SK-N-MC (cell line): Measurements from ENCODE around the gene MLLT3.
"Not testable (repeated sequence)": the region's sequence is repeated elsewhere in the genome, so short reads cannot be mapped to it uniquely, and the experiment has no call there.

Source experiments
- DNase-seq: peaks from one replicate; pipeline ENCODE4 v3.0.0-alpha.2; 2011; ENCODE audit warnings: low read depth, low spot score
- H3K27ac ChIP-seq: fragments of 200-600 bp; sonication (generic); 2 replicates; pipeline ENCODE4 v1.5.1; 2016; ENCODE audit warnings: mixed run types
- H3K36me3 ChIP-seq: fragments of 200-600 bp; sonication (generic); 2 replicates; pipeline ENCODE4 v1.6.1; 2017; ENCODE audit warnings: antibody characterized with exemption, low read length, mixed read lengths; ENCODE audit not compliant: insufficient read depth
- H3K4me3 ChIP-seq: fragments of 200-600 bp; sonication (generic); 2 replicates; pipeline ENCODE4 v1.5.1; 2016
- H3K9ac ChIP-seq: fragments of 200-600 bp; sonication (generic); 2 replicates; pipeline ENCODE4 v1.8.0; 2017; ENCODE audit warnings: mixed run types, mixed read lengths; ENCODE audit not compliant: insufficient read length
- H3K9me3 ChIP-seq: fragments of 200-600 bp; sonication (generic); 2 replicates; pipeline ENCODE4 v1.6.1; 2017; ENCODE audit warnings: low read depth, mild to moderate bottlenecking, antibody characterized with exemption, low read length, moderate library complexity, mixed read lengths
- EZH2 ChIP-seq: fragments of 200-600 bp; sonication (generic); IDR thresholded peaks from one replicate; pipeline ENCODE4 v1.6.1; 2017; ENCODE audit warnings: antibody characterized with exemption
- FOXP2 ChIP-seq: optimal IDR thresholded peaks from 2 replicates; pipeline ENCODE3; 2011; ENCODE audit warnings: mild to moderate bottlenecking, moderate library complexity; ENCODE audit not compliant: insufficient read depth; ENCODE audit errors: extremely low read length, control extremely low read depth
- POLR2AphosphoS5 ChIP-seq: IDR thresholded peaks from 2 replicates; pipeline ENCODE4 v1.6.1; 2012; ENCODE audit warnings: mild to moderate bottlenecking, low read depth, low read length, borderline replicate concordance

Gene MLLT3

DNA sequence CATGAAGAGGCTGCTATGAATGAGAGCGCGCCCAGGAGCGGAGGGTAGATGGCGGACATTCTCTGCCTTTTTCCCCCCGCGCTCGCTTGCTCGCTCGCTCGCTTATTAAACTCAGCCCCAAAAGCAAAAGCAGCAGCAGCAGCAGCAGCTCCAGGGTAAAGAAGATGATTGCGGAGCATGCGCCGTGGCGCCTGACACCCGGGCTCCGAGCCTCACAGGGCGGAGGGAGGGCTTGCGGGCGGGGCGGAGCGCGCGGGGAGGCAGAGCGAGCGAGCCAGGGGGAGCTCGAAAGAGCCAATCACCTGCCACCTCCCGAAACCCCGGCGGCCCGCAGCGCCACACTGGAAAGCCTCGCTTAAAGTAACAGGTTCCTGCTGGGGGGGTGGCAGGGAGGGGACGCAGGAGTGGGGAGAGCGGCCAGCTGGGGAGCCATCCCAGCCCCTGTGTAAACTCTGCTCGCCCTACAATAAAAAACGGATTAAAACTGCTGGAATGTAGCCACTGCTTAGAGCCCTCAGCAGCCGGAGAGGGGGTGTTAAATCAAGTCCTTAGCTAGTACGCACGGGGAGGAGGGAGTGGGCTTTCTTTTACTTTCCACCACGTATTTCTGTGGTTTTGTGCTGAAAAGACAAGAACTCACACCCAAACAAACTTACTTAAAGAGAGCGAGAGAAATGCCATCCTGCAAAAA is at the start of gene MLLT3:
MLLT3 (minus strand) TSS at position 170 of the 691 bp plus-strand sequence.
- Histone ChIP-seq H3K9me3 (no peaks in the 10 kb centered on the region), H3K9ac (peak within 1 kb of the TSS; percentile 84), H3K36me3 (0 out of 2 replicates have a peak, but pooled peaks cover 4% of the 10 kb centered on the region), H3K4me3 (peak within 1 kb of the TSS; percentile 95), H3K27ac (peak within 1 kb of the TSS; percentile 95)
- TF ChIP-seq EZH2 = no peak
- peak; percentile 83 for TF ChIP-seq POLR2AphosphoS5
- peak; percentile 92 for DNase-seq

DNA sequence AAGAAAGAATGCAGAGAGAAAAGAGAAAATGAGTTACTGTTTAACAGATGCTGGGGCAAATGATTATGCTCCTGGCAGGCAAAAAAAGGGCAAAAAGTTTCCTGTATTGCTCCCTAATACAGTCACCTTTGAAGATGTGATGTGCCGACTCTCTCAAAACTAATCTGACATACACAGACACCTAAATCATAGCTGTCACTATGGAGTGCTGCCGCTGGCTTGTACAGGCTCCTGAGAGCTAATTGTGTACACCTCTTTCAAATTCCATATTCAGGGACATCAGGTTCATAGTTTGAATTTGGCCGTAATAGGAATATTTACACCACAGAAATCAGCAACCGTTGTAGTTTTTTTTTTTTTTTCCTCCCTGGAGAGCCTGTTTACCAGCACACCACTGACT is 49.3 kb upstream of the MLLT3 start:
- Histone ChIP-seq H3K36me3 (peaks cover 22% of the 10 kb centered on the region), H3K27ac (no peak overlapping the region), H3K4me3 (no peak overlapping the region), H3K9me3 (no peaks in the 10 kb centered on the region), H3K9ac (no peak overlapping the region)
- DNase-seq = no peak
- no peak for TF ChIP-seq EZH2
- TF ChIP-seq POLR2AphosphoS5 = no peak
- TF ChIP-seq FOXP2 = no peak

DNA sequence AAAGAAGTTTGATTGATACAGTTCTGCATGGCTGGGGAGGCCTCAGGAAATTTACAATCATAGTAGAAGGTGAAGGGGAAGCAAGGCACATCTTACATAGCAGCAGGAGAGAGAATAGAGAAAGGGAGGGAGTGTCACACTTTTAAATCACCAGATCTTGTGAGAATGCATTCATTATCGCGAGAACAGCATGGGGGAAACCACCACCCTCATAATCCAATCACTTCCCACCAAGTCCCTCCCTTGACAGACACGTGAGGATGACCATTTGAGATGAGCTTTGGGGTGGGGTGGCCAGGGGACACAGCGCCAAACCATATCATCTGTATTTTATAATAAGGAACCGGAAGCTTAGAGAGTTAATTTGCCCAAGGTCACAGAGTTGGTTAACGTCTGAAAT is 48.1 kb upstream of the MLLT3 start:
- no peak overlapping the region for H3K4me3 ChIP-seq
- DNase-seq = no peak
- H3K9ac ChIP-seq = no peak overlapping the region
- peaks cover 10% of the 10 kb centered on the region for H3K36me3 ChIP-seq
- no peak for TF ChIP-seq EZH2
- TF ChIP-seq POLR2AphosphoS5 = no peak
- TF ChIP-seq FOXP2 = no peak
- no peaks in the 10 kb centered on the region for H3K9me3 ChIP-seq
- no peak overlapping the region for H3K27ac ChIP-seq

DNA sequence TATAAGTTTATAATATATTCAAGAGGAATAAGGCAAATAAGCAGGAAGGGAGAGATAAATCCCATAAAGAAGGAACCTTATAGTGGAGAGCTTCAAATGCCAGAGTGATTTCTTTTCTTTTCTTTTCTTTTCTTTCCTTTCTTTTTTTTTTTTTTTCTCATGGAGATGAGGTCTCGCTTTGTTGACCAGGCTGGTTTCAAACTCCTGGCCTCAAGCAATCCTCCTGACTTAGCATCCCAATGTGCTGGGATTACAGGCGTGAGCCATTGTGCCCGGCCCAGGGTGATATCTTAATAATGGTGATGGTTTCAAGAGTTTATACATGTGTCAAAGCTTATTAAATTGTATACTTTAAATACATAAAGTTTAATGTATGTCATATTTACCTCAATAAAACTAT is 42.2 kb upstream of the MLLT3 start:
- H3K9ac ChIP-seq = no peak overlapping the region
- no peak overlapping the region for H3K4me3 ChIP-seq
- DNase-seq = no peak
- H3K27ac ChIP-seq = no peak overlapping the region
- H3K36me3 ChIP-seq = no peaks in the 10 kb centered on the region
- H3K9me3 ChIP-seq = no peaks in the 10 kb centered on the region
- no peak for TF ChIP-seq POLR2AphosphoS5
- TF ChIP-seq FOXP2 = no peak
- no peak for TF ChIP-seq EZH2

DNA sequence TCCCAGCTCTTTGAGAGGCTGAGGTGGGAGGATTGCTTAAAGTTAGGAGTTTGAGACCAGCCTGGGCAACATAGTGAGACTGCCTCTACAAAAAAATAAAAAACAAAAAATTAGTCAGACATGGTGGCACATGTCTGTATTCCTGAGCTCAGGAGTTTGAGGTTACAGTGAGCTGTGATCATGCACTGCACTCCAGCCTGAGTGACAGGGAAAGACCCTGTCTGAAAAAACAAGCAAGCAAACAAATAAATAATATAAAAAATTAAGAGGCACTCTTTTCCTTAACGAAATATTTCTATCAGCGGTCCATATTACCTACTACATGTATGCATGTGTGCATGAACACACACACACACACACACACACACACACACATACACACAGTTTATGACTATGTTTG is 40.8 kb upstream of the MLLT3 start:
- no peaks in the 10 kb centered on the region for H3K36me3 ChIP-seq
- no peak overlapping the region for H3K4me3 ChIP-seq
- H3K9me3 ChIP-seq = no peaks in the 10 kb centered on the region
- DNase-seq = no peak
- H3K27ac ChIP-seq = no peak overlapping the region
- TF ChIP-seq FOXP2 (no peak), POLR2AphosphoS5 (no peak), EZH2 (no peak)
- H3K9ac ChIP-seq = no peak overlapping the region

DNA sequence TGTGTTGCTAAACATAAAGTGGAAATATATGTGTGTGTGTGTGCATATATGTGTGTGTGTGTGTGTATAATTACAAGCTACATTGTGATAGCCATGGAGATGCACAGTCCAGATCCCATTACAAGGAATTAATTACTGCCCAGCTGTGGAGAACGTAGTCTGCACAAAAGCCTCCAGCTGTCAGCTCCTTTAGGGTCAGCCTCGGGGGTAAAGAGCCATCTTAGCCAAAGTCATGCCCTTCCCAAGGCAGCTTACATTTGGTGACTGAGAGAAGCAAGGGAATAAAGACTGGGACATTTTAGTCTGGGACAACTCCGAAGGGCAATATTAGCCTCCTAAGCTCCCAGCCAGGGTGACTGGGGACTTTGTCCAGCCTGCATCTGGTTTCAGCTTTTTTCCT is 39.9 kb upstream of the MLLT3 start:
- Histone ChIP-seq H3K9ac (no peak overlapping the region), H3K4me3 (peak overlapping the region; percentile 42; the same call in 1 of the 2 replicates), H3K27ac (no peak overlapping the region), H3K36me3 (no peaks in the 10 kb centered on the region), H3K9me3 (no peaks in the 10 kb centered on the region)
- TF ChIP-seq FOXP2 = no peak
- no peak for DNase-seq

DNA sequence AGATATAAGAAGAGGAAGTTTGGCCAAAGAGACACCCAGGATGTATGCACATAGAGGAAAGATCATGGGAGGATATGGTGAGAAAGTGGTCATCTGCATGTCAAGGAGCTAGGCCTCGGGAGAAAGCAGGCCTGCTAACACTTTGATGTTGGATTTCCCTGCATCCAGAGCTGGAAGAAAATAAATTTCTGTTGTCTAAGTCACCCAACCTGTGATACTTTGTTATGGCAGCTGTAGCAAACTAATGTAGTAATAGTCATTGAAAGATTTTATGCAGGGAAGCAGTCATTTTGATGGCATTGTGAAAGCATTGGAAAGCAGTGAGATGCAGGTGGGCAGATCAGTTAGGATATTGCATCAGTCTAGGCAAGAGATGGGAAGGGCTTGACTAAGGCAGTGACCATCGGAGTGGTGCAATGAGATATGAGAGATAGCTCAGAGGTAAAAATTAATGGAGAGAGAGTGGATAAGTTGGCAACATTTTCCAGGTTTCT is 37.2 kb upstream of the MLLT3 start:
- peak overlapping the region; percentile 87 for H3K4me3 ChIP-seq
- no peaks in the 10 kb centered on the region for H3K36me3 ChIP-seq
- no peak for DNase-seq
- no peak for TF ChIP-seq EZH2
- no peak for TF ChIP-seq POLR2AphosphoS5
- TF ChIP-seq FOXP2 = no peak
- H3K9me3 ChIP-seq = no peaks in the 10 kb centered on the region
- H3K9ac ChIP-seq = no peak overlapping the region
- no peak overlapping the region for H3K27ac ChIP-seq

DNA sequence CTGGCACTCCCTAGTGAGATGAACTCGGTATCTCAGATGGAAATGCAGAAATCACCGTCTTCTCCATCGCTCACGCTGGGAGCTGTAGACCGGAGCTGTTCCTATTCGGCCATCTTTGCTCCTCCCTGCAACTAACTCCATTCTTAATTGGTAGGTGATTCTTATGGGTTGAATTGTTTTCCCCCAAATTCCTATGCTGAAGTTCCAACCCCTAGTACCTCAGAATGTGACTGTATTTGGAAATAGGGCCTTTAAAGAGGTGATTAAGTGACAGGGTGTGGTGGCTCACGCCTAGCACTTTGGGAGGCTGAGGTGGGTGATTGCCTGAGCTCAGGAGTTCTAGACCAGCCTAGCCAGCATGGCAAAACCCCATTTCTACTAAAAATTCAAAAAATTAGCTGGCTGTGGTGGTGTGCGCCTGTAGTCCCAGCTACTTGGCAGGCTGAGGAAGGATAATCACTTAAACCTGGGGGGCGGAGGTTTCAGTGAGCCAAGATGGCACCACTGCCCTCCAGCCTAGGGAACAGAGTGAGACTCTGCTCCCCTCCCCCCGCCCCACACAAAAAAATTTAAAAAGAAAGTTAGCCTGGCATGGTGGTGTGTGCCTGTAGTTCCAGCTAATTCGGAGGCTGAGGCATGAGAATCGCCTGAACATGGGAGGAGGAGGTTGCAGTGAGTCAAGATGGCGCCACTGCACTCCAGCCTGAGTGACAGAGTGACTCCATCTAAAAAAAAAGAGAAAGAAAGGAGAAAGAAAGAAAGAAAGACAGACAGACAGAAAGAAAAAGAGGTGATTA is 36.6 kb upstream of the MLLT3 start:
- no peak for DNase-seq
- Histone ChIP-seq H3K9me3 (no peaks in the 10 kb centered on the region), H3K27ac (peak overlapping the region; percentile 35; the same call in 1 of the 2 replicates), H3K9ac (peak overlapping the region; percentile 69), H3K36me3 (no peaks in the 10 kb centered on the region), H3K4me3 (peak overlapping the region; percentile 87)
- TF ChIP-seq FOXP2 = no peak
- no peak for TF ChIP-seq POLR2AphosphoS5
- TF ChIP-seq EZH2 = no peak

DNA sequence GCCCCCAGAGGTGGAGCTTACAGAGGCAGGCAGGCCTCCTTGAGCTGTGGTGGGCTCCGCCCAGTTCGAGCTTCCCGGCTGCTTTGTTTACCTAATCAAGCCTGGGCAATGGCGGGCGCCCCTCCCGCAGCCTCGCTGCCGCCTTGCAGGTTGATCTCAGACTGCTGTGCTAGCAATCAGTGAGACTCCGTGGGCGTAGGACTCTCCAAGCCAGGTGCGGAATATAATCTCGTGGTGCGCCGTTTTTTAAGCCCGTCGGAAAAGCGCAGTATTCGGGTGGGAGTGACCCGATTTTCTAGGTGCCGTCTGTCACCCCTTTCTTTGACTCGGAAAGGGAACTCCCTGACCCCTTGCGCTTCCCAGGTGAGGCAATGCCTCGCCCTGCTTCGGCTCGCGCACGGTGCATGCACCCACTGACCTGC is 36.0 kb upstream of the MLLT3 start:
- H3K27ac ChIP-seq, DNase-seq, H3K9me3 ChIP-seq, H3K36me3 ChIP-seq: not testable (repeated sequence)
- H3K9ac ChIP-seq = peak overlapping the region; percentile 69
- H3K4me3 ChIP-seq = peak overlapping the region; percentile 87
